ENCODE results near the gene ZBTB20. TPM values are rescaled to one million over a fixed set of nuclear protein-coding genes. Genes with fewer than 3 reads are reported as not detected.

ZBTB20 gene
- total RNA-seq, 6 experiments from 2014 or later: 36.7 to 59.4 (median 46.7) TPM

- H3K4me1 ChIP-seq: peaks cover 0 to 39% (median 13%) of the 10 kb centered on the region in 4 donors
- intact Hi-C loops (cut with DNase I): no loop called here
- H3K27ac ChIP-seq: peak overlapping the region; percentile 79 to 93 (median 92)
- H3K9me3 ChIP-seq: no peaks in the 10 kb centered on the region
- no peak for TF ChIP-seq POLR2A (IDR thresholded peaks at IDR 0.05)
- no peak for TF ChIP-seq CTCF (IDR thresholded peaks at IDR 0.05)
- no peak for ATAC-seq
- WGBS (ENCODE audit: insufficient coverage, low coverage, low lambda C conversion rate, missing lambda C conversion rate): 53% methylated on average over 5 of the region's 5 CpGs
- no peaks in the 10 kb centered on the region for H3K36me3 ChIP-seq
- no peaks in the 10 kb centered on the region for H3K27me3 ChIP-seq
- H3K4me3 ChIP-seq: peak overlapping the region in 2 of 3 donors; percentile 4 to 32
- no peak for DNase-seq
Measured at GRCh38 chr3:114623420-114624046, 523.6 kb downstream of the ZBTB20 start.

- TF ChIP-seq CTCF (IDR thresholded peaks at IDR 0.05) (no peak), POLR2A (IDR thresholded peaks at IDR 0.05) (no peak)
- Histone ChIP-seq H3K27ac (no peak overlapping the region), H3K27me3 (no peaks in the 10 kb centered on the region), H3K36me3 (no peaks in the 10 kb centered on the region), H3K4me1 (peaks cover 0 to 27% (median 11%) of the 10 kb centered on the region in 4 donors), H3K4me3 (no peak overlapping the region), H3K9me3 (no peaks in the 10 kb centered on the region)
- no peak for ATAC-seq
- 66% methylated on average over 3 of the region's 3 CpGs for WGBS (ENCODE audit: insufficient coverage, low coverage, low lambda C conversion rate, missing lambda C conversion rate)
- DNase-seq: no peak
- intact Hi-C loops (cut with DNase I): no loop called here
Measured at GRCh38 chr3:114622001-114622400, 525.1 kb downstream of the ZBTB20 start.

- Histone ChIP-seq H3K4me1 (peaks cover 0 to 14% (median 7%) of the 10 kb centered on the region in 4 donors), H3K4me3 (no peak overlapping the region), H3K36me3 (no peaks in the 10 kb centered on the region), H3K9me3 (no peaks in the 10 kb centered on the region), H3K27ac (no peak overlapping the region), H3K27me3 (no peaks in the 10 kb centered on the region)
- intact Hi-C loops (cut with DNase I): no loop called here
- no peak for ATAC-seq
- no peak for DNase-seq
- TF ChIP-seq CTCF (IDR thresholded peaks at IDR 0.05) (no peak), POLR2A (IDR thresholded peaks at IDR 0.05) (no peak)
- WGBS (ENCODE audit: insufficient coverage, low coverage, low lambda C conversion rate, missing lambda C conversion rate): 95% methylated on average over 3 of the region's 3 CpGs
Measured at GRCh38 chr3:114619771-114620170, 527.3 kb downstream of the ZBTB20 start.

- Histone ChIP-seq H3K36me3 (no peaks in the 10 kb centered on the region), H3K27me3 (no peaks in the 10 kb centered on the region), H3K4me1 (no peaks in the 10 kb centered on the region), H3K4me3 (no peak overlapping the region), H3K9me3 (no peaks in the 10 kb centered on the region), H3K27ac (no peak overlapping the region)
- DNase-seq (no peak), ATAC-seq (no peak)
- TF ChIP-seq POLR2A (IDR thresholded peaks at IDR 0.05) (no peak), CTCF (IDR thresholded peaks at IDR 0.05) (no peak)
- WGBS (ENCODE audit: insufficient coverage, low coverage, low lambda C conversion rate, missing lambda C conversion rate): 87% methylated on average over 9 of the region's 9 CpGs
- intact Hi-C loops (cut with DNase I): no loop called here
Measured at GRCh38 chr3:114615523-114616085, 531.5 kb downstream of the ZBTB20 start.

Data from right lobe of liver (tissue), 6 donors.